ENCODE data around the gene EGFL7. TPM values are rescaled to one million over a fixed set of nuclear protein-coding genes. Genes with fewer than 3 reads are reported as not detected.

The EGFL7 gene
- total and polyA plus RNA-seq, 3 donors from 2014 or later = 68.5 to 106 (median 101) TPM

DNA sequence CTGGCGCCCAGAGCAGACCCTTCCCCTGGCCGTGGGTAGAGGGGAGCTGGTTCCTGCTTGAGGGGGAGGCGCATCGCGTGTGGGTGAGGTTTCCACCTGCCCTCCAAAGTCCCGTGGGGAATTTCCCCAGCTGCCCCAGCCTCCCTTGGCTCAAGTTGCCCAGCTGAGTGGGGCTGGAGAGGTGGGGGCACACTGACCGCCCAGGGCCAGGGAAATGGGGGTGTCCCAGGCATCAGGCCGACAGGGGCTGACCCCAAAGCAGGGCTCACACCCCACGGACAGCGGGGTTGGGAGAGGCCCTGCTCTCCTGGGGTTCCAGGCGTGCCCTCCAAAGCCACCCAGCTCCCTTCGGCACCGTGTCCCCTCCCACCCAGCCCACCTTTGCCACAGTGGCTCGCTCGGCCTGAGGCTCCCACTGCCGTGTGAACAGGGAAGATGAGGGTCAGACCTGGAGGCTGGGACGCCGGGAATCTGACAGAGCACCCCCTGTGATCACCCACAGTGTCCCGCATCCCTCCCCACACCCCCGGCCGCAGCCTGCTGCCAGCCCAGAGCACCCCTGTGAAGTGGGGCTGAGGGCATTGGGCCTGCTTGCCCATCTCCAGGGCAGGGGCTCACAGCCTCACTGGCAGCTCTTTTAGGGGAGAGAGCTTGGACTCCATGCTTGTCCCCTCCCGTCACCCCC, 933 bp upstream of the EGFL7 start:
- Histone ChIP-seq H3K4me1 (no peaks in the 10 kb centered on the region), H3K9me3 (no peaks in the 10 kb centered on the region), H3K27ac (no peak overlapping the region), H3K27me3 (no peaks in the 10 kb centered on the region), H3K4me3 (no peak overlapping the region), H3K36me3 (ENCODE audit: low read depth, missing control alignments) (no peaks in the 10 kb centered on the region)
- intact Hi-C loops (cut with DNase I; ENCODE audit: low total_unique reads) = no loop called here
- DNase-seq = no peak
- 79 to 80% methylated on average over 4 to 22 of the region's 22 CpGs for WGBS, 2 donors
- TF ChIP-seq POLR2A (IDR thresholded peaks at IDR 0.05) (no peak), CTCF (IDR thresholded peaks at IDR 0.05) (no peak)

GRCh38 chr9:136662326-136662655, 425 bp upstream of the EGFL7 start:
- Histone ChIP-seq H3K9me3 (no peaks in the 10 kb centered on the region), H3K4me3 (no peak overlapping the region), H3K27me3 (no peaks in the 10 kb centered on the region), H3K36me3 (ENCODE audit: low read depth, missing control alignments) (no peaks in the 10 kb centered on the region), H3K4me1 (no peaks in the 10 kb centered on the region), H3K27ac (no peak overlapping the region)
- TF ChIP-seq CTCF (IDR thresholded peaks at IDR 0.05) = no peak
- TF ChIP-seq POLR2A (IDR thresholded peaks at IDR 0.05) = no peak
- 80 to 95% methylated on average over 6 to 10 of the region's 10 CpGs for WGBS, 2 donors
- DNase-seq = no peak
- intact Hi-C loops (cut with DNase I; ENCODE audit: low total_unique reads) = no loop called here

DNA sequence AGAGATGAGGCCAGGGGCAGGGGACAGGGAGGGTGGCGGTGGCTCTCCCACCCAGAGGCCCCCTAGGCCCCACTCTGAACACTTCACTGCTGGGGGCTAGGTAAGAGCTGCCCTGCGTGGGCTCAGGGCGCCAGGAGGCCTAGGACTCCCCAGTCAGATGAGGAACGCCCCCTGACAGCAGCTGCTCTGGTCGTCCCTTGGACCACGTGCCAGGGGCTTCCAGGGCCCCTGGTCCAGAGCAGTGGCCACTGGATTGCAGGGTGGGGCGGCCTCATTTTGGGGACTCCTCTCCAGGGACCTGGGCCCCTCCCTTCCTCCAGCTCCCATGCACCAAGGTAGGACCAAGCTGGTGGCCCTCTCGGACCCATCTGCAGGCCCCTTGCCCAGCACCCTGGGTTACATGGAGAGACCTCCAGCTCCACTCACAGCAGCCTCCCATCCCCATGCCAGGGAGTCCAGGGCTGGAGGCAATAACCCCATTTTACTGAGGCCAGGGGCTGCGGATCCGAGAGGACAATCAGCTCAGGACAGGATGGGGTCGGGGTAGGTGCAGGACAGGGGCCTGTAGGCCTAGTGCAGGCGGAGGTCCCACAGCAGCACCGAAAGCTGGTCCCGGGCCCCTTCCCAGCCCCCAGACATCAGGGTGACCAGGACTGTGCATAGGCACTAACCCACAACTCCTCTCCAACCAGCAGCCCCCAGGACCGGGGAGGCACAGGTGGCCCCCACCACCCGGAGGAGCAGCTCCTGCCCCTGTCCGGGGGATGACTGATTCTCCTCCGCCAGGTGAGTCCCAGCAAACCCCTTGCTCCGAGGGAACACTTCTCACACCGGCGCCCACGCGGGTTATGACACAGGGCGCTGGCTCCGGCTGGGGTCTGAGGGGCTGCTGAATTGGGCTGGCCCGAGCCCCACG, 1.5 kb downstream of the EGFL7 start:
- Histone ChIP-seq H3K36me3 (ENCODE audit: low read depth, missing control alignments) (no peaks in the 10 kb centered on the region), H3K27me3 (no peaks in the 10 kb centered on the region), H3K4me3 (peak overlapping the region in 1 of 2 donors; percentile 59), H3K9me3 (no peaks in the 10 kb centered on the region), H3K27ac (peak overlapping the region in 1 of 2 donors; percentile 30), H3K4me1 (no peaks in the 10 kb centered on the region)
- WGBS, 2 donors = 74 to 80% methylated on average over 3 to 25 of the region's 27 CpGs
- intact Hi-C loops (cut with DNase I; ENCODE audit: low total_unique reads) = no loop called here
- TF ChIP-seq POLR2A (IDR thresholded peaks at IDR 0.05) (no peak), CTCF (IDR thresholded peaks at IDR 0.05) (no peak)
- DNase-seq = no peak

DNA sequence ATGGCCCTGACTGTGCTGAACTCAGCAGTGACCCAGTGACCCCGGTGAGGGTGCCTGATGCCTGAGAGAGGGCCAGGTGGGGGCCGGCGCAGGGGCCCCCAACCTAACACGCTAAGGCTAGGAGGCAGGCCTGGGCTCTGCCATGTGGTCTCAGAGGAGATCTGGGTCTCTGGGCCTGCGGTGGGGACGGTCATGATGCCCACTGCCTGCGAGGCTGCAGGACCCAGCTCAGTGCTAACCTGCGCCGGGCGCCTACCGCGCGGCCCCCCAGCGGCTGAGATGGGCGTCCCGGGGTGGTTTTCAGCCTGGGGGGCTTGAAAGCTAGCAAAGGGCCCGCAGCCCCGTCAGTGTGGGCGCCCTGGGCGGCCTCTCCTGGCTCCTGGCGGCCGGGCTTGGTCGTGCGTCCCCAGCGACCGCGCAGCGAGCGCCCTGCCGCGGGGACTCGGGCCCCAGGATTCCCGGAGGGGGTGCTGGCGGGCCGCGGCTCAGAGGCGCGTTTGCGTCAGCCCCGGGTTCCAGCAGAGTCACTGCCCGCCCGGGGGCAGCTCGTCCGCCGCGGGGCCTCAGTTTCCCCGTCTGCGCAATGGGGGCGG, 2.5 kb downstream of the EGFL7 start:
- no peaks in the 10 kb centered on the region for H3K4me1 ChIP-seq
- H3K27me3 ChIP-seq = no peaks in the 10 kb centered on the region
- no peak for DNase-seq
- H3K27ac ChIP-seq = peak overlapping the region in 1 of 2 donors; percentile 30
- no peak for TF ChIP-seq POLR2A (IDR thresholded peaks at IDR 0.05)
- TF ChIP-seq CTCF (IDR thresholded peaks at IDR 0.05) = peak in 2 of 3 experiments; percentile 8 to 25
- H3K36me3 ChIP-seq (ENCODE audit: low read depth, missing control alignments) = no peaks in the 10 kb centered on the region
- H3K9me3 ChIP-seq = no peaks in the 10 kb centered on the region
- 13% methylated on average over 39 of the region's 49 CpGs; no CpG with 5 or more reads in 1 of the 2 donors for WGBS, 2 donors
- intact Hi-C loops (cut with DNase I; ENCODE audit: low total_unique reads) = no loop called here
- H3K4me3 ChIP-seq = peak overlapping the region; percentile 46 to 59
